ENCODE measurements around the gene RNF213.

- TF ChIP-seq CTCF (conservative IDR thresholded peaks at IDR 0.05 in 1 of 2, IDR thresholded peaks at IDR 0.05 in 1 of 2; ENCODE audit: low read depth in 1 of 2, low read length in 2 of 2) = no peak
- TF ChIP-seq EZH2 (IDR thresholded peaks at IDR 0.05; ENCODE audit: low read length, missing control alignments) = no peak
These were observed 118.7 kb downstream of the RNF213 start for GRCh38 chr17:80379348-80379747.

Measured in fibroblast of lung (primary cell).